Spinal cord (tissue), 10 donors: ENCODE data around the gene ACP7. TPM values are rescaled to one million over a fixed set of nuclear protein-coding genes. Genes with fewer than 3 reads are reported as not detected.

Source experiments
- DNase-seq, 6 donors: peaks; one replicate each; pipeline versions ENCODE4 v3.0.0 to v3.0.0-alpha.2; 2013 to 2015; ENCODE audit warnings: low spot score in 6 of 6, low read depth in 4 of 6
- H3K27ac ChIP-seq: one replicate; pipeline ENCODE4 v1.5.1; 2013; ENCODE audit warnings: low read depth, low read length, control low read depth
- H3K27me3 ChIP-seq: one replicate; pipeline ENCODE4 v1.6.1; 2013; ENCODE audit warnings: low read length; ENCODE audit not compliant: control insufficient read depth, insufficient read depth
- H3K36me3 ChIP-seq: one replicate; pipeline ENCODE4 v1.6.1; 2013; ENCODE audit warnings: low read length; ENCODE audit not compliant: control insufficient read depth, insufficient read depth
- H3K4me1 ChIP-seq: one replicate; pipeline ENCODE4 v1.6.1; 2013; ENCODE audit warnings: low read length; ENCODE audit not compliant: control insufficient read depth, insufficient read depth
- H3K4me3 ChIP-seq: one replicate; pipeline ENCODE4 v1.5.1; 2013; ENCODE audit warnings: low read depth, low read length, control low read depth
- H3K9me3 ChIP-seq: one replicate; pipeline ENCODE4 v1.6.1; 2013; ENCODE audit warnings: low read length; ENCODE audit not compliant: control insufficient read depth, insufficient read depth
- WGBS: methylation state at CpG from one replicate; pipeline ENCODE4 v1.1.5; 2013; ENCODE audit warnings: missing lambda C conversion rate; ENCODE audit not compliant: insufficient coverage; 5-methylcytosine and 5-hydroxymethylcytosine counted together
- long read RNA-seq, 4 donors: transcript quantifications; one replicate each; lab custom pipeline, GENCODE V29; 2026
- polyA plus RNA-seq, 2 donors: library from polyadenylated mRNA; unstranded; fragments of 120-200 nt; gene quantifications; one replicate each; pipeline ENCODE4 v1.2.1, GENCODE V29; 2013; ENCODE audit not compliant: insufficient read length in 2 of 2
- total RNA-seq, 2 donors: library from RNA; depleted of rRNA in 1 of 2; stranded (reverse); fragments of 120-200 nt in 1 of 2; fragments of >200 nt in 1 of 2; gene quantifications; one replicate each; pipeline versions ENCODE4 v1.2.3 to v1.2.4, GENCODE V29; 2013 to 2014
- donor health status: healthy.

Gene ACP7, protein sequence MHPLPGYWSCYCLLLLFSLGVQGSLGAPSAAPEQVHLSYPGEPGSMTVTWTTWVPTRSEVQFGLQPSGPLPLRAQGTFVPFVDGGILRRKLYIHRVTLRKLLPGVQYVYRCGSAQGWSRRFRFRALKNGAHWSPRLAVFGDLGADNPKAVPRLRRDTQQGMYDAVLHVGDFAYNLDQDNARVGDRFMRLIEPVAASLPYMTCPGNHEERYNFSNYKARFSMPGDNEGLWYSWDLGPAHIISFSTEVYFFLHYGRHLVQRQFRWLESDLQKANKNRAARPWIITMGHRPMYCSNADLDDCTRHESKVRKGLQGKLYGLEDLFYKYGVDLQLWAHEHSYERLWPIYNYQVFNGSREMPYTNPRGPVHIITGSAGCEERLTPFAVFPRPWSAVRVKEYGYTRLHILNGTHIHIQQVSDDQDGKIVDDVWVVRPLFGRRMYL
- under 1 TPM in 1 of 2 donors, not detected in 1; 0.10 TPM for total RNA-seq
- under 1 TPM; 0.27 to 0.35 TPM for polyA plus RNA-seq
- long read RNA-seq, donor 1: 0 reads
- long read RNA-seq, donor 2: 0 reads
- long read RNA-seq, donor 3: 0 reads
- long read RNA-seq, donor 4: 0 reads

DNA sequence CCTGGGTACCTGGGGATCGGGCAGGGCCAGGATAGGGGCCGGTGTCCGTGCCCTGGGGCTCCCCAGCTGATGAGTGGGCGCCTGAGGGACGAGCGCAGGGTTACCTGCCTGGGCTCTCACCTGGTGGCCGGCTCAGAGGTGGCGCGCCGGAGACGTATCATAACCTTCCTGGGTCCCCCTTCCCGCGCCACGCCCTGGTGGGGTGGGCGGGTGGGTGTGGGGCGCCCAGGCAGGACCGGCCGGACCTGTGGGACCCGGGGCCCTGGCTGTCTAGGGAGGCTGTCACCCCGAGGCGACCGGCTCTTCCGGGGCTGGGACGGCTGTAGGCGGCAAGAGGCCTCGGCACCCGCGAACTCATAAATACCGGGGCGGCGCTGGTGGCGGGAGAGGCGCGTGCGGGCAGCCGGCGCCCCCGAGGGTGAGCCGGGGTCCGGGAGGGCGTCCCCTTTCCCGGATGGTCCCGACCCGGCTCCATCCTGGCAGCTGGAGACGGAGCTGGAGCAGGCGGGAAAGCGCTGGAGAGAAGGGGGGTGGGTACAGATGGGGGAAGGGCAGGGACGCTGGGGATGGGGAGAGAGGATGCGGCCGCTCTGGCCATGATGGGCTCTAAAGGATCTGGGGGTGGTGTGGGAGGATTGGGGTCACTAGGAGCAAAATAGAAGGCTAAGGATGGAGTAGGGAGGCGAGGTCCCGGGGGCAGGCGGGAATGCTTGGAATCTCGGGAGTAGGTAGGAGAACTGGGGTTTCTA, at the start of gene ACP7:
Gene ACP7 (plus strand): TSS at position 386 of the 749 bp plus-strand sequence. CDS start 902 bp downstream, outside the sequence.
- H3K27ac ChIP-seq: no peak within 1 kb of the TSS
- peaks cover 9% of the 10 kb centered on the region for H3K4me1 ChIP-seq
- no peaks in the 10 kb centered on the region for H3K9me3 ChIP-seq
- no peak within 1 kb of the TSS for H3K4me3 ChIP-seq
- no peaks in the 10 kb centered on the region for H3K36me3 ChIP-seq
- no peak for DNase-seq
- under 1% methylated on average over 39 of the region's 54 CpGs for whole genome bisulfite sequencing
- peaks cover 46% of the 10 kb centered on the region for H3K27me3 ChIP-seq

DNA sequence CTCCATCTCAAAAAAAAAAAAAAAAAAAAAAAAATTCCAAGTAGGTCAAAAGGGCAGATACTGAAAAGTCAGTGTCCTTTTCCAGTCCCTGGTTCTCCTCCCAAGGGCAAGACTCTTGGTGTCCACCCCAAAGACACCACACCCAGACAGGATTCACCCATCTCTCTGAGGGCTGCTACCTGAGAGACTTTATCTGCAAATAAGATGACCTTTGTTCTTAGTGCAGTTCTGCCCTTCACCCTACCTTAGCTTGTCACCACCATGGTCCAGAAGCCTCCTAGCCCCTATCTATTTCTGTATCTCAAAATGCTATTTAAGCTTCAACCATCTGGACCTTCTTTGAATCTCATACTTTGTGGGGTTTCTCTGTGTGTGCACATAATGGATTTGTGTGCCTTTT, 47.6 kb upstream of the ACP7 start:
- no peaks in the 10 kb centered on the region for H3K27me3 ChIP-seq
- H3K27ac ChIP-seq: no peak overlapping the region
- H3K4me3 ChIP-seq: no peak overlapping the region
- no peaks in the 10 kb centered on the region for H3K36me3 ChIP-seq
- H3K9me3 ChIP-seq: no peaks in the 10 kb centered on the region
- peaks cover 10% of the 10 kb centered on the region for H3K4me1 ChIP-seq
- DNase-seq: no peak

DNA sequence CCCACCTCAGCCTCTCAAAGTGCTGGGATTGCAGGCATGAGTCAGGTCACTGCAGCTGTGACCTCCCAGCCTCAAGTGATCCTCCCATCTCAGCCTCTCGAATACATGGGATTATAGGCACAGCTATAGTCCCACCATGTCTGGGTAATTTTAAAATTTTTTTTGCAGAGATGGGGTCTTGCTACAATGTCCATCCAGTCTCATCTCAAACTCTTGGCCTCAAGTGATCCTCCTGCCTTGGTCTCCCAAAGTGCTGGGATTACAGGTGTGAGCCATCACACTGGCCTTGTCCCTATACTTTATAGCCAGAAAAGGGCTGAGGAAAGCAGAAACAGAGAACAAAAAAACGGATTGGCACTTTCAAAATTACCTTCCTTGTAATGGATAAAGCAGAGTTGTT, 47.0 kb upstream of the ACP7 start:
- Histone ChIP-seq H3K4me3 (no peak overlapping the region), H3K27ac (no peak overlapping the region), H3K4me1 (peaks cover 10% of the 10 kb centered on the region), H3K27me3 (no peaks in the 10 kb centered on the region), H3K36me3 (no peaks in the 10 kb centered on the region), H3K9me3 (no peaks in the 10 kb centered on the region)
- 60% methylated on average over 1 of the region's 2 CpGs for WGBS
- no peak for DNase-seq

DNA sequence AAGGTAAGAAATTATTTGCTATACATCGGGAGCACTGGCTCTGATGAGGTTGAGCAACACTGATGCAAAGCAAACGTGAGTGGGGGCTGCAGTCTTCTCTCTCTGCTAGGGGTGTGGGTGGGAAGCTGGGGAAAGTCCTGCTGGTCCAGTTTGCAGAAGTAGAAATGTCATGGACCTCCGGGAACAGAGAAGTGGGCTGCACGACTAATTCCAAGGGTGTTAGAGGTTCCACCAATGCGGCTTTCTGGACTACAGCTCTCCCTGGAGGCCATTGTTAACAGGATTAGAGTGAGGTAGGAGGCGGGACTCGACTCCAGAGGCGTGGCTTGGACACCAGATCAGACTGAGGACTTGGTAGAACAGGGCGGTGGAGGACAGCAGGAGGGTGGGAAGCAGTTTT, 46.1 kb upstream of the ACP7 start:
- H3K4me1 ChIP-seq: peaks cover 2% of the 10 kb centered on the region
- peak in 2 of 6 donors; percentile 7 to 17 for DNase-seq
- H3K9me3 ChIP-seq: no peaks in the 10 kb centered on the region
- no peak overlapping the region for H3K27ac ChIP-seq
- no peak overlapping the region for H3K4me3 ChIP-seq
- H3K36me3 ChIP-seq: no peaks in the 10 kb centered on the region
- H3K27me3 ChIP-seq: no peaks in the 10 kb centered on the region
- 36% methylated on average over 8 of the region's 9 CpGs for WGBS

DNA sequence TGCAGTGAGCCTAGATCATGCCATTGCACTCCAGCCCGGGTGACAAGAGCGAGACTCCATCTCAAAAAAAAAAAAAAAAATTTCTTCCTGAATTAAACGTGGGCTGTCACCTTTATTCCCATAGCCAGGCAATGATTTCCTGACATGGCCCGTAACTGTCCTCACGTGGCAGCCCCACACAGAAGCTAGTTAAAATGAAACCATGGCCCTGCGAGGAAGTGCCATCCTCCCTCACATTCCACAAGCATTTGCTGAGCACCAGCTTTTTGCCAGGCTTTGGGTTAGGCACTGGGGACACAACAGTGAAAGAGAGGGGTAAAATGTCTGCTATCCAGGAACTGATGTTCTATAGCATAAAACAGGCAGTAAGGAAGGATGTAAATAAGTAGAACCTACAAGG, 38.7 kb upstream of the ACP7 start:
- H3K27ac ChIP-seq: no peak overlapping the region
- 86% methylated on average over 5 of the region's 6 CpGs for WGBS
- no peaks in the 10 kb centered on the region for H3K4me1 ChIP-seq

DNA sequence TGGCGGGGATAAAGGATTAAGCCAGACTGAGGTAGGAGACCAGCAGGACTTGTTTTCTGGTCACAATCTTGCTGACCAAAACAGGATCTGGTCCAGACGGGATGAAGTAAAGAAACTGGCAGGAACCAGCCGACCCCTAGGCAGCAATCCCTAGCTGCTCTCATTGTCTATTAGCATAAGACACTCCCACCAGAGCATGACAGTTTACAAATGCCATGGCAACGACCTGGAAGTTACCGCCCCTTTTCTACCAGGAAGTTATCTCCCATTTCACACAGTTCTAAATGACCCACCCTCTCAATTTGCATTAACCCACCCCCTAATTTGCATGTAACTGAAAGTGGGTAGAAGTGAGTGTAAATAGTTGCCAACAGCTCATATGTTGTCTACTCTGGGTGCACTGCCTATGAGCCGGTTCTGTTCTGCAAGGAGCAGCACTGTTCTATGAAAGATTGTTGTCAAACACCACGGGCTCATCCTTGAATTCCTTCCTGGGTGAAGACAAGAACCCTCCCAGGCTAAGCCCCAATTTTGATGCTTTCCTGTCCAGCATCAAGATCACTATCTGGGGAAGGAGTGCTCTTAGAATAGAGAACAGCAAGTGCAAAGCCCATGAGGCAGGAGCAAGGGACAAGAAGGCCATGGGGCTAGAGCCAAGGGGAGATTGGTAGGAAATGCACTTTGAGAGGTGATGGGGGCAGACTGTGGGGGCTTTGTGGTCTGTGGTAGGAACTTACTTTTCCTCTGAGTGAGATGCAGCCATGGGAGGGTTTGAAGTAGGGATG, 37.9 kb upstream of the ACP7 start:
- no peak overlapping the region for H3K27ac ChIP-seq
- H3K36me3 ChIP-seq: no peaks in the 10 kb centered on the region
- H3K4me1 ChIP-seq: no peaks in the 10 kb centered on the region
- DNase-seq: no peak
- H3K27me3 ChIP-seq: peaks cover 2% of the 10 kb centered on the region
- 81% methylated on average over 5 of the region's 7 CpGs for WGBS
- peaks cover 2% of the 10 kb centered on the region for H3K9me3 ChIP-seq
- H3K4me3 ChIP-seq: no peak overlapping the region

More for the DNA sequence above, 38.7 kb upstream of the ACP7 start:
- no peak overlapping the region for H3K4me3 ChIP-seq
- no peak for DNase-seq
- H3K36me3 ChIP-seq: no peaks in the 10 kb centered on the region
- H3K9me3 ChIP-seq: peaks cover 2% of the 10 kb centered on the region
- peaks cover 2% of the 10 kb centered on the region for H3K27me3 ChIP-seq

DNA sequence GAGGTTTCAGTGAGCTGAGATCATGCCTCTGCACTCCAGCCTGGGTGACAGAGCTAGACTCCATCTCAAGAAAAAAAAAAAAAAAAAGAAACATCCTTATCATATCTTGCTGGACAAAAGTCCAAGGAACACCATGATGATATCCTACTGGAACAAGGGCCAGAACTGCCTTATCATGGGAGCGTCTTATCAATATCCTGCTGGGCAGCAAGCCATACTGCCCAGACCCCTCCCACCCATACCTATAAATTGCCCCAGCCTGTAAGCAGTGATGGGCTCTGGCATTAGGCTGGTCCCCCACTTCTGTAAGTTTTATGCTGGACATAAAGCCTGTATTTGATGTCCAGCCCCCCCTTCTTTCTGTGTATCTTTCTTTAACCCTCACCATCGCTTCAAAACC, 37.1 kb upstream of the ACP7 start:
- no peaks in the 10 kb centered on the region for H3K36me3 ChIP-seq
- no peak for DNase-seq
- no peaks in the 10 kb centered on the region for H3K4me1 ChIP-seq
- WGBS: no CpG with 5 or more reads among the region's 2 CpGs
- no peak overlapping the region for H3K27ac ChIP-seq
- H3K9me3 ChIP-seq: peaks cover 2% of the 10 kb centered on the region
- peaks cover 2% of the 10 kb centered on the region for H3K27me3 ChIP-seq
- no peak overlapping the region for H3K4me3 ChIP-seq

DNA sequence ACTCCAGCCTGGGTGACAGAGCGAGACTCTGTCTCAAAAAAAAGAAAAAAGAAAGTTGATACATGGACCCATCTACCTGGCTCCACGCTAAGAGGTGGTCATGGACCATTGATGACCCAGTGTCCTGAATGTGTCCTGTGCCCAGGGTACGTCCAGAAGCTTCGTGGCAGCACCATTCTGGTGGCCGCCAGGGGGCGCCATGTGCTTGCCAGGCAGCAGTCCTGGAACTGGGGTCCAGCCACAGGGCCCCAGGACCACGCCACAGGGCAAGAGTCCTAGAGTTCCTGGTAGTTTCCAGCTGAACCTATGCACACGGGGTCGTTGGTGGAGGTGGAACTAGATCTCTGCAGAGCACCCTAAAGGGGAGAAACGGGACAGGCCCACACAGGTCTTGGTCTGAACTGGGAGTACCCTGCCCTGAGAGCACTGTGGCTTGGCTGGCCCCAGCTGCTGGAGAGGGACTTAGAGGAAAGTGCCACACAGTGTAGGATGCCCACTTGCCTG, 31.9 kb upstream of the ACP7 start:
- Histone ChIP-seq H3K4me1 (no peaks in the 10 kb centered on the region), H3K4me3 (no peak overlapping the region), H3K36me3 (no peaks in the 10 kb centered on the region), H3K27me3 (no peaks in the 10 kb centered on the region), H3K27ac (no peak overlapping the region), H3K9me3 (no peaks in the 10 kb centered on the region)
- DNase-seq: peak in 2 of 6 donors; percentile 32 to 37
- 22% methylated on average over 10 of the region's 10 CpGs for WGBS

DNA sequence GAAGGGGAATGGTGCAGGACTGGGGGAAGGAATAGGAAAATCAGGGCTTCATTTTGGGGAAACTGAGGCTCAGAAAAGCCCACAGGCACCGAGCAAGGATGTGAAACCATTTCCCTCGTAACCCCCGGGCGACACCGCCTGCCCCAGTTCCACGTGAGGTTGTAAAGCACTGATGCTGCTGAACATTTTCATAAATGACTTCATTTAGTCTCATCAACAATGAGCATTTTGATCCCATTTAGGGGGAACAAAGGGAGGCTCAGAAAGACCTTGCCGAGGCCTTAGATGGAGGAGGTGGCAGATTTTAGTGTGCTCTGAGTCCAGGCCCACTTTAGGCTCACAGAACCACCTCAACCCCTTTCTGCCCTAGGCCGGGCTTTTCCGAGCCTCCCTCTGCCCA, 31.3 kb upstream of the ACP7 start:
- Histone ChIP-seq H3K27ac (no peak overlapping the region), H3K4me3 (no peak overlapping the region), H3K9me3 (no peaks in the 10 kb centered on the region), H3K27me3 (no peaks in the 10 kb centered on the region), H3K4me1 (no peaks in the 10 kb centered on the region), H3K36me3 (no peaks in the 10 kb centered on the region)
- no peak for DNase-seq
- WGBS: 93% methylated on average over 3 of the region's 9 CpGs
